NB4 (cell line): Measurements from ENCODE around the gene C10orf120.

Source experiments
- MYC ChIP-seq: IDR thresholded peaks from 2 replicates; pipeline ENCODE4 v1.6.1; 2011; ENCODE audit warnings: low read depth, low read length
- POLR2A ChIP-seq: IDR thresholded peaks from 2 replicates; pipeline ENCODE4 v1.6.1; 2011; ENCODE audit warnings: mild to moderate bottlenecking; ENCODE audit not compliant: insufficient read length; ENCODE audit errors: extremely low read depth
- TF ChIP-seq, protein P1 (sequence below): IDR thresholded peaks from one replicate; pipeline ENCODE4 v1.5.1; 2012; ENCODE audit warnings: low read depth, low read length
- TF ChIP-seq, protein P2 (sequence below): IDR thresholded peaks from 2 replicates; pipeline ENCODE4 v1.6.1; 2011; ENCODE audit warnings: low read depth, low read length

DNA sequence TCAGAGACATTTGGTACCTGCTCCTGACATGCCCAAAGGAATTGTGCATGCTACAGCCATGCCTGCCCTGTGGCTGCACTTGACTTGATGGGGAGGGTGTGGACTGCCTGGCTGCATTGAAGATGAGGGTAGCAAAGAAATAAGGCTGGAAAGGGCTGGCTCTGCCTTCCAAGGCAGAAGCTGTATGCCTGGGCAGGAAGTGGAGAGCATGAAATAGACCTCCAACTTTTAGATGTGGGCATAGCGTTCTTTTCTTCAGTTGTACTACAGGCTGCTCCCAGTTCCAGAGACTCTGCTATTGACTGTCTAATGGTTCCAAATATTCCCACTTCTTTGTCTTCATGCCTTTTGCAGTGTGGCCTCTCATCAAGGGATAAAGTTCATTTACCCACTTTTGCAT lies 3.0 kb downstream of the C10orf120 start:
- TF ChIP-seq, protein P1, sequence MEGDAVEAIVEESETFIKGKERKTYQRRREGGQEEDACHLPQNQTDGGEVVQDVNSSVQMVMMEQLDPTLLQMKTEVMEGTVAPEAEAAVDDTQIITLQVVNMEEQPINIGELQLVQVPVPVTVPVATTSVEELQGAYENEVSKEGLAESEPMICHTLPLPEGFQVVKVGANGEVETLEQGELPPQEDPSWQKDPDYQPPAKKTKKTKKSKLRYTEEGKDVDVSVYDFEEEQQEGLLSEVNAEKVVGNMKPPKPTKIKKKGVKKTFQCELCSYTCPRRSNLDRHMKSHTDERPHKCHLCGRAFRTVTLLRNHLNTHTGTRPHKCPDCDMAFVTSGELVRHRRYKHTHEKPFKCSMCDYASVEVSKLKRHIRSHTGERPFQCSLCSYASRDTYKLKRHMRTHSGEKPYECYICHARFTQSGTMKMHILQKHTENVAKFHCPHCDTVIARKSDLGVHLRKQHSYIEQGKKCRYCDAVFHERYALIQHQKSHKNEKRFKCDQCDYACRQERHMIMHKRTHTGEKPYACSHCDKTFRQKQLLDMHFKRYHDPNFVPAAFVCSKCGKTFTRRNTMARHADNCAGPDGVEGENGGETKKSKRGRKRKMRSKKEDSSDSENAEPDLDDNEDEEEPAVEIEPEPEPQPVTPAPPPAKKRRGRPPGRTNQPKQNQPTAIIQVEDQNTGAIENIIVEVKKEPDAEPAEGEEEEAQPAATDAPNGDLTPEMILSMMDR: no peak
- no peak for TF ChIP-seq POLR2A
- TF ChIP-seq, protein P2, sequence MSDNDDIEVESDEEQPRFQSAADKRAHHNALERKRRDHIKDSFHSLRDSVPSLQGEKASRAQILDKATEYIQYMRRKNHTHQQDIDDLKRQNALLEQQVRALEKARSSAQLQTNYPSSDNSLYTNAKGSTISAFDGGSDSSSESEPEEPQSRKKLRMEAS: no peak
- TF ChIP-seq MYC: no peak
